Measurements from ENCODE around the gene ATP11A. TPM values are rescaled to one million over a fixed set of nuclear protein-coding genes. Genes with fewer than 3 reads are reported as not detected.
A peak's percentile ranks its signal among the peaks of the same experiment; 100 is the strongest.

ATP11A gene
- total and polyA plus RNA-seq, 10 donors, result 2.7 to 91.3 (median 59.1) TPM

DNA sequence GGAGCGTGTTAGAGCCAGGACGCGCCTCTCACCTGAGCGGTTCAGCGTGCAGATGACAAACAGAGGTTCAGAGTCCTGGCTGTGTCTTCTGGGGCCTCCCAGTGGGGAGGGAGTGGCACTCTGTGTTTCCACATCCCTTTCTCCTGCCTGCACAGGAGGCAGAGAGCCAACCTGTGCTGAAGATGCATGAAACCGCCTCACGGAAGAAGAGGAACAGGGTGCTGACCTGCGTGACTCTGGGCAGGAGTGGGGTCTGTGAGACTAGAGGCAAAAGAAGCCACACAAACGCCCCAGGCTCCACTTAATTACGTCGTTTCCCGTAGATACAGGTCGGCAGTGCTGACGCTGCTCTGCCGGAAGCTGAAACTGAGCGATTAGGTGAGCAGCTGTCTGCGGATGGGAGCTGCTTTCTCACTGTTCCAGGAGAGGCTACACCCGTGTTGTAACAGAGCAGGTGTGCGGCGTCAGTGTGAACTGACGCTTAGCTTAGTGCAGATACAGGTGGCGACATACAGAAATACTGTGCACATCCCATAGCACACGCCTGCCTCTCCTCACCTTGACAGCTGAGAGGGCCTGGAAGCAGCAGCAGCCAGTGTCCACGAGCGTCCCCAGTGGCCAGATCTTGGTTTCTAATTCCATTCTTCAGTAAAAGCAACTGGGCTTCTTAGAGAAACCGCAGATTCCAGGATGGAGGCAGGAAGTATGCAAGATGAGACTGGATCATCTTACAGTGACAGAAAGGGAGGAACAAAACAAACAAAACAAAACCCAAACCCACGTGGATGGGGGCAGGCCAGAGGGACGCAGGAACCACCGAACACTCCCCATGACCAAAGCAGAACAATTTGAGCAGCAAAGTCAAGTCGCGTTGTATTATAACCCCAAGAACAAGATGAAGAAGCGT is 241.4 kb downstream of the ATP11A start:
- Histone ChIP-seq H3K4me1 (peaks cover 6 to 23% (median 14%) of the 10 kb centered on the region in 6 donors), H3K4me3 (no peak overlapping the region), H3K27ac (no peak overlapping the region), H3K9me3 (peaks cover 0 to 6% (median 0%) of the 10 kb centered on the region in 8 donors), H3K36me3 (no peaks in the 10 kb centered on the region), H3K27me3 (replicated peaks in 1 of 7) (peaks cover 0 to 67% (median 14%) of the 10 kb centered on the region in 7 donors)
- no peak for DNase-seq
- intact Hi-C loops (cut with DNase I; ENCODE audit: low total_unique reads), result no loop called here
- WGBS, 5 donors, result 72 to 82% (median 75%) methylated on average over 32 of the region's 32 CpGs
- no peak for TF ChIP-seq POLR2AphosphoS5 (IDR thresholded peaks at IDR 0.05)
- TF ChIP-seq, protein P1, sequence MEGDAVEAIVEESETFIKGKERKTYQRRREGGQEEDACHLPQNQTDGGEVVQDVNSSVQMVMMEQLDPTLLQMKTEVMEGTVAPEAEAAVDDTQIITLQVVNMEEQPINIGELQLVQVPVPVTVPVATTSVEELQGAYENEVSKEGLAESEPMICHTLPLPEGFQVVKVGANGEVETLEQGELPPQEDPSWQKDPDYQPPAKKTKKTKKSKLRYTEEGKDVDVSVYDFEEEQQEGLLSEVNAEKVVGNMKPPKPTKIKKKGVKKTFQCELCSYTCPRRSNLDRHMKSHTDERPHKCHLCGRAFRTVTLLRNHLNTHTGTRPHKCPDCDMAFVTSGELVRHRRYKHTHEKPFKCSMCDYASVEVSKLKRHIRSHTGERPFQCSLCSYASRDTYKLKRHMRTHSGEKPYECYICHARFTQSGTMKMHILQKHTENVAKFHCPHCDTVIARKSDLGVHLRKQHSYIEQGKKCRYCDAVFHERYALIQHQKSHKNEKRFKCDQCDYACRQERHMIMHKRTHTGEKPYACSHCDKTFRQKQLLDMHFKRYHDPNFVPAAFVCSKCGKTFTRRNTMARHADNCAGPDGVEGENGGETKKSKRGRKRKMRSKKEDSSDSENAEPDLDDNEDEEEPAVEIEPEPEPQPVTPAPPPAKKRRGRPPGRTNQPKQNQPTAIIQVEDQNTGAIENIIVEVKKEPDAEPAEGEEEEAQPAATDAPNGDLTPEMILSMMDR (IDR thresholded peaks at IDR 0.05 in 8 of 11, conservative IDR thresholded peaks at IDR 0.05 in 3 of 11), result peak in 5 of 11 experiments; percentile 14 to 46 (median 28)

GRCh38 chr13:112932971-112933370 is 243.1 kb downstream of the ATP11A start:
- Histone ChIP-seq H3K9me3 (no peaks in the 10 kb centered on the region), H3K27ac (no peak overlapping the region), H3K27me3 (replicated peaks in 1 of 7) (peaks cover 0 to 67% (median 14%) of the 10 kb centered on the region in 7 donors), H3K4me3 (no peak overlapping the region), H3K4me1 (peaks cover 6 to 23% (median 14%) of the 10 kb centered on the region in 6 donors), H3K36me3 (no peaks in the 10 kb centered on the region)
- no peak for DNase-seq
- WGBS, 5 donors, result 67 to 92% (median 73%) methylated on average over 8 to 9 of the region's 9 CpGs
- intact Hi-C loops (cut with DNase I; ENCODE audit: low total_unique reads), result no loop called here
- TF ChIP-seq POLR2AphosphoS5 (IDR thresholded peaks at IDR 0.05) (no peak), POLR2A (IDR thresholded peaks at IDR 0.05) (no peak)
- TF ChIP-seq, protein P1 (IDR thresholded peaks at IDR 0.05 in 8 of 11, conservative IDR thresholded peaks at IDR 0.05 in 3 of 11), result no peak

GRCh38 chr13:112933649-112934048 is 243.8 kb downstream of the ATP11A start:
- peaks cover 6 to 22% (median 14%) of the 10 kb centered on the region in 6 donors for H3K4me1 ChIP-seq
- intact Hi-C loops (cut with DNase I; ENCODE audit: low total_unique reads), result no loop called here
- H3K27ac ChIP-seq, result no peak overlapping the region
- no peak for DNase-seq
- 79 to 93% (median 84%) methylated on average over 7 of the region's 7 CpGs for WGBS, 5 donors
- H3K27me3 ChIP-seq (replicated peaks in 1 of 7), result peaks cover 0 to 64% (median 14%) of the 10 kb centered on the region in 7 donors
- no peaks in the 10 kb centered on the region for H3K9me3 ChIP-seq
- H3K4me3 ChIP-seq, result no peak overlapping the region
- H3K36me3 ChIP-seq, result no peaks in the 10 kb centered on the region
- TF ChIP-seq POLR2A (IDR thresholded peaks at IDR 0.05) (no peak), POLR2AphosphoS5 (IDR thresholded peaks at IDR 0.05) (no peak)
- TF ChIP-seq, protein P1 (IDR thresholded peaks at IDR 0.05 in 8 of 11, conservative IDR thresholded peaks at IDR 0.05 in 3 of 11), result no peak

- 36 to 70% (median 46%) methylated on average over 1 to 6 of the region's 6 CpGs for WGBS, 5 donors
- no peak for DNase-seq
These were observed 244.2 kb downstream of the ATP11A start for GRCh38 chr13:112934078-112934477.

More at GRCh38 chr13:112934078-112934477, 244.2 kb downstream of the ATP11A start:
- TF ChIP-seq POLR2A (IDR thresholded peaks at IDR 0.05) (no peak), POLR2AphosphoS5 (IDR thresholded peaks at IDR 0.05) (no peak)
- TF ChIP-seq, protein P1 (IDR thresholded peaks at IDR 0.05 in 8 of 11, conservative IDR thresholded peaks at IDR 0.05 in 3 of 11), result no peak
- Histone ChIP-seq H3K27me3 (replicated peaks in 1 of 7) (peaks cover 0 to 60% (median 12%) of the 10 kb centered on the region in 7 donors), H3K27ac (no peak overlapping the region), H3K9me3 (no peaks in the 10 kb centered on the region), H3K36me3 (no peaks in the 10 kb centered on the region), H3K4me3 (no peak overlapping the region), H3K4me1 (peaks cover 4 to 18% (median 9%) of the 10 kb centered on the region in 6 donors)
- intact Hi-C loops (cut with DNase I; ENCODE audit: low total_unique reads), result no loop called here
